ENCODE data around the gene PPP1R7.

DNA sequence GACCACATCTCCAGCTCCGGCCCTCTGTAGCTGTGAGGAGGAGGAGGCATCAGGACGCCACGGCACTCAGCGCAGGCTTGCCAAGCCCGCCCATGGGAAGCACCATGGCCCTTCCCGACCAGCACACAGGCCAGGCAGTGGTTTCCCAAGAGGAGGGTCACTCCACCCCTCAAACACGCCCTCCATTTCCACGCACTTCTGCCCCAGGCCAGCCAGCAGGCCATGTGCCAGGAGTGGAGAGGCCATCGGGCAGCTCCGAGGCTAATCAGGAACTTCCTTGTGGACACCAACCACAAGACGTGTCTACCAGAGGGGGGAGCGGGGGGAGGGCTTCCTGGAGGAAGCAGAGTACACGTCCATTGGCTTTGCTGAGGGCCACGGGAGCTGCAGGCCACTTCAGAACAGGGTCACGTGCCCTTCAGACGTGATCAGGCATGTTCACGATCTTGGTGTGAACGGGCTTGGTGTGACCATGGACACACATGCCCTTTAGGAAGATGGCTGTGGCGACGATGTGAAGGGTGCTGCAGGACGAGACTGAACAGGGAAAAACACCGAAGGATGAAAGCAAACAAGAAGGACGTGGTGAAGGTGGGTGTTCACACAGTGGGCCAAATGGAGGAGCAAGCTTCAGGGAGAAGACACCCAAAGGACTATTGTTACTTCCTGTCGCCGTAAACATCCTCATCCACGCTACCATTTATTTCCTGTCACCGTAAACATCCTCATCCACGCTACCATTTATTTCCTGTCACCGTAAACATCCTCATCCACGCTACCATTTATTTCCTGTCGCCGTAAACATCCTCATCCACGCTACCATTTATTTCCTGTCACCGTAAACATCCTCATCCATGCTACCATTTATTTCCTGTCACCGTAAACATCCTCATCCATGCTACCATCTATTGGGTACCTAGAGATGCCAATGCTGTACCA, 41.7 kb upstream of the PPP1R7 start:
- TF ChIP-seq SMC3 (IDR thresholded peaks at IDR 0.05; ENCODE audit: low read depth, low read length), result no peak
- TF ChIP-seq, protein P1, sequence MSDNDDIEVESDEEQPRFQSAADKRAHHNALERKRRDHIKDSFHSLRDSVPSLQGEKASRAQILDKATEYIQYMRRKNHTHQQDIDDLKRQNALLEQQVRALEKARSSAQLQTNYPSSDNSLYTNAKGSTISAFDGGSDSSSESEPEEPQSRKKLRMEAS (IDR thresholded peaks at IDR 0.05; ENCODE audit: low read depth), result no peak
